HepG2 (cell line): ENCODE measurements around the gene PRRT1. TPM values are rescaled to one million over a fixed set of nuclear protein-coding genes. Genes with fewer than 3 reads are reported as not detected.
A peak's percentile ranks its signal among the peaks of the same experiment; 100 is the strongest.

Source experiments
- AGO2 ChIP-seq: fragments of 200-400 bp; formaldehyde crosslinking; optimal IDR thresholded peaks from 2 replicates; pipeline ENCODE3; 2017; ENCODE audit warnings: mild to moderate bottlenecking, low read depth, low read length, moderate library complexity
- ATF1 ChIP-seq: IDR thresholded peaks from 2 replicates; pipeline ENCODE4 v1.6.1; 2016; ENCODE audit warnings: mild to moderate bottlenecking, control low read depth
- CHCHD3 ChIP-seq: sonication (generic); formaldehyde crosslinking; IDR thresholded peaks from 2 replicates; pipeline ENCODE4 v1.8.0; 2022; ENCODE audit warnings: mild to moderate bottlenecking, missing genetic modification reagents, moderate library complexity
- NR1H2 ChIP-seq: sonication (generic); formaldehyde crosslinking; IDR thresholded peaks from 2 replicates; pipeline ENCODE4 v1.8.1; 2022; ENCODE audit warnings: low read depth, missing genetic modification reagents, borderline replicate concordance
- NR2F6 ChIP-seq, 2 experiments: IDR thresholded peaks; 2 replicates each; pipeline ENCODE4 v1.6.1; 2016; ENCODE audit warnings: antibody characterized with exemption in 1 of 2, mild to moderate bottlenecking in 1 of 2
- SIX4 ChIP-seq: sonication (generic); formaldehyde crosslinking; IDR thresholded peaks from 2 replicates; pipeline ENCODE4 v1.4.0; 2020; ENCODE audit warnings: missing genetic modification reagents
- SMAD9 ChIP-seq: sonication (generic); formaldehyde crosslinking; IDR thresholded peaks from 2 replicates; pipeline ENCODE4 v1.5.1; 2020; ENCODE audit warnings: mild to moderate bottlenecking, missing genetic modification reagents
- SMC3 ChIP-seq: IDR thresholded peaks from 2 replicates; pipeline ENCODE4 v1.6.1; 2011; ENCODE audit warnings: low read length, improper control_type of control experiment
- STAG1 ChIP-seq: sonication (generic); formaldehyde crosslinking; IDR thresholded peaks from 2 replicates; pipeline ENCODE4 v1.4.0; 2020; ENCODE audit warnings: missing genetic modification reagents
- TAF1 ChIP-seq: sonication (generic); formaldehyde crosslinking; IDR thresholded peaks from 2 replicates; pipeline ENCODE4 v1.4.0; 2020; ENCODE audit warnings: missing genetic modification reagents
- ZBTB1 ChIP-seq: sonication (generic); formaldehyde crosslinking; IDR thresholded peaks from 2 replicates; pipeline ENCODE4 v1.4.0; 2020; ENCODE audit warnings: missing genetic modification reagents, borderline replicate concordance
- ZKSCAN5 ChIP-seq: sonication (generic); formaldehyde crosslinking; IDR thresholded peaks from 2 replicates; pipeline ENCODE4 v1.5.1; 2020; ENCODE audit warnings: mild to moderate bottlenecking, missing genetic modification reagents
- ZNF292 ChIP-seq: sonication (generic); formaldehyde crosslinking; IDR thresholded peaks from 2 replicates; pipeline ENCODE4 v1.8.1; 2022; ENCODE audit warnings: mild to moderate bottlenecking, low read depth, missing genetic modification reagents, borderline replicate concordance
- ZNF350 ChIP-seq: sonication (generic); formaldehyde crosslinking; IDR thresholded peaks from 2 replicates; pipeline ENCODE4 v1.4.0; 2020; ENCODE audit warnings: mild to moderate bottlenecking, low read depth, missing genetic modification reagents, borderline replicate concordance
- ZNF550 ChIP-seq: sonication (generic); formaldehyde crosslinking; IDR thresholded peaks from 2 replicates; pipeline ENCODE4 v1.4.0; 2020; ENCODE audit warnings: mild to moderate bottlenecking, missing genetic modification reagents, borderline replicate concordance
- ZNF878 ChIP-seq: sonication (generic); formaldehyde crosslinking; IDR thresholded peaks from 2 replicates; pipeline ENCODE4 v1.8.1; 2023; ENCODE audit warnings: mild to moderate bottlenecking, missing genetic modification reagents, moderate library complexity
- ZNF883 ChIP-seq: sonication (generic); formaldehyde crosslinking; IDR thresholded peaks from 2 replicates; pipeline ENCODE4 v1.5.1; 2020; ENCODE audit warnings: mild to moderate bottlenecking, missing genetic modification reagents; ENCODE audit errors: not compliant biosample characterization
- polyA plus RNA-seq, 8 experiments: library from polyadenylated mRNA; depleted of rRNA in 3 of 8; stranded (reverse) in 7 of 8; unstranded in 1 of 8; fragments of >200 nt; fragmentation: Illumina TruSeq in 4 of 8; extraction: Trizol in 4 of 8; gene quantifications; 2 replicates each; pipeline versions ENCODE4 v1.2.1 to v1.2.3, GENCODE V29; 2011 to 2016; ENCODE audit warnings: low read depth in 4 of 8, missing spikeins in 1 of 8, mixed read lengths in 1 of 8; ENCODE audit not compliant: insufficient read depth in 1 of 8
- total RNA-seq, 5 experiments: library from RNA; depleted of rRNA; stranded (reverse); fragments of >200 nt; fragmentation: Illumina TruSeq; extraction: Trizol; gene quantifications; 2 replicates each; pipeline ENCODE4 v1.2.3, GENCODE V29; 2016; ENCODE audit warnings: low read depth in 1 of 5
- TF ChIP-seq, protein P1 (sequence below): sonication (generic); formaldehyde crosslinking; IDR thresholded peaks from 2 replicates; pipeline ENCODE4 v1.4.0; 2020; ENCODE audit warnings: mild to moderate bottlenecking, low read depth, missing genetic modification reagents
- TF ChIP-seq, protein P2 (sequence below): sonication (generic); formaldehyde crosslinking; IDR thresholded peaks from 2 replicates; pipeline ENCODE4 v1.8.0; 2022; ENCODE audit warnings: missing genetic modification reagents, mild to moderate bottlenecking, moderate library complexity, borderline replicate concordance
- TF ChIP-seq, protein P3 (sequence below): sonication (generic); formaldehyde crosslinking; IDR thresholded peaks from 2 replicates; pipeline ENCODE4 v1.8.0; 2022; ENCODE audit warnings: missing genetic modification reagents, mild to moderate bottlenecking, inconsistent platforms, borderline replicate concordance
- TF ChIP-seq, protein P4 (sequence below): sonication (generic); formaldehyde crosslinking; conservative IDR thresholded peaks from 2 replicates; pipeline ENCODE4 v1.8.0; 2022; ENCODE audit warnings: mild to moderate bottlenecking, moderate library complexity, missing genetic modification reagents
- TF ChIP-seq, protein P5 (sequence below): sonication (generic); formaldehyde crosslinking; IDR thresholded peaks from 2 replicates; pipeline ENCODE4 v1.4.0; 2020; ENCODE audit warnings: mild to moderate bottlenecking, missing genetic modification reagents

PRRT1 gene
- total and polyA plus RNA-seq, 2 of the 13 experiments (the other 11 are each of a cell fraction or from before 2014, with no cell fraction given) = 0.64 to 1.4 TPM

DNA sequence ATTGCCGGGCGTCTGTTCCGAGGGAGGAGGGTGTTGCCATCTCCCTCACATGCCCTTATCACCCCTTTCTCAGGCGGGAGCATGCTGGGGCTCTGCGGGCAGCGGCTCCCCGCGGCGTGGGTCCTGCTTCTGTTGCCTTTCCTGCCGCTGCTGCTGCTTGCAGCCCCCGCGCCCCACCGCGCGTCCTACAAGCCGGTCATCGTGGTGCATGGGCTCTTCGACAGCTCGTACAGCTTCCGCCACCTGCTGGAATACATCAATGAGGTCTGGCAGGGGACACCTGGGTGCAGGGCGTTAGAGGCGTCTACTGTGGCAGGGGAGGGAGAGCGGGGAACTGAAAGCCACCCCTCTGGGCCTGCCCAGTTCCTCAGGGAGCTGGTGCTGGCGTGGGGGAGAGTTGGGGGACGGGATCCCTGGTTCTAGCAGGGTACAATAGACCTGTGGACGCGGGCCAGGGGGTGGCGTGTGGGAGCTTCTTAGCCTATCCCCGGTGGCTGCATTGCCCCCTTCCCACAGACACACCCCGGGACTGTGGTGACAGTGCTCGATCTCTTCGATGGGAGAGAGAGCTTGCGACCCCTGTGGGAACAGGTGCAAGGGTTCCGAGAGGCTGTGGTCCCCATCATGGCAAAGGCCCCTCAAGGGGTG lies 2.9 kb upstream of the PRRT1 start (continued):
- 0 out of 2 replicates have a peak, but pooled peaks have one; percentile 6 for TF ChIP-seq SMAD9 (CRISPR knock-in tag)
- peak; percentile 94 for TF ChIP-seq STAG1 (CRISPR knock-in tag)
- no peak for TF ChIP-seq ATF1 (CRISPR knock-in tag)
- TF ChIP-seq NR2F6 (IDR thresholded peaks at IDR 0.05) = no peak
- TF ChIP-seq NR2F6 (CRISPR knock-in tag; IDR thresholded peaks at IDR 0.05) = peak; percentile 46; the same call in 1 of the 2 replicates
- no peak for TF ChIP-seq SIX4 (CRISPR knock-in tag)
- no peak for TF ChIP-seq ZNF878 (CRISPR knock-in tag)
- TF ChIP-seq, protein P1, sequence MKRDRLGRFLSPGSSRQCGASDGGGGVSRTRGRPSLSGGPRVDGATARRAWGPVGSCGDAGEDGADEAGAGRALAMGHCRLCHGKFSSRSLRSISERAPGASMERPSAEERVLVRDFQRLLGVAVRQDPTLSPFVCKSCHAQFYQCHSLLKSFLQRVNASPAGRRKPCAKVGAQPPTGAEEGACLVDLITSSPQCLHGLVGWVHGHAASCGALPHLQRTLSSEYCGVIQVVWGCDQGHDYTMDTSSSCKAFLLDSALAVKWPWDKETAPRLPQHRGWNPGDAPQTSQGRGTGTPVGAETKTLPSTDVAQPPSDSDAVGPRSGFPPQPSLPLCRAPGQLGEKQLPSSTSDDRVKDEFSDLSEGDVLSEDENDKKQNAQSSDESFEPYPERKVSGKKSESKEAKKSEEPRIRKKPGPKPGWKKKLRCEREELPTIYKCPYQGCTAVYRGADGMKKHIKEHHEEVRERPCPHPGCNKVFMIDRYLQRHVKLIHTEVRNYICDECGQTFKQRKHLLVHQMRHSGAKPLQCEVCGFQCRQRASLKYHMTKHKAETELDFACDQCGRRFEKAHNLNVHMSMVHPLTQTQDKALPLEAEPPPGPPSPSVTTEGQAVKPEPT (CRISPR knock-in tag) = no peak
- 0 out of 2 replicates have a peak, but pooled peaks have one; percentile 15 for TF ChIP-seq ZBTB1 (CRISPR knock-in tag)
- TF ChIP-seq NR1H2 (CRISPR knock-in tag) = no peak
- TF ChIP-seq TAF1 (CRISPR knock-in tag) = no peak
- TF ChIP-seq, protein P2, sequence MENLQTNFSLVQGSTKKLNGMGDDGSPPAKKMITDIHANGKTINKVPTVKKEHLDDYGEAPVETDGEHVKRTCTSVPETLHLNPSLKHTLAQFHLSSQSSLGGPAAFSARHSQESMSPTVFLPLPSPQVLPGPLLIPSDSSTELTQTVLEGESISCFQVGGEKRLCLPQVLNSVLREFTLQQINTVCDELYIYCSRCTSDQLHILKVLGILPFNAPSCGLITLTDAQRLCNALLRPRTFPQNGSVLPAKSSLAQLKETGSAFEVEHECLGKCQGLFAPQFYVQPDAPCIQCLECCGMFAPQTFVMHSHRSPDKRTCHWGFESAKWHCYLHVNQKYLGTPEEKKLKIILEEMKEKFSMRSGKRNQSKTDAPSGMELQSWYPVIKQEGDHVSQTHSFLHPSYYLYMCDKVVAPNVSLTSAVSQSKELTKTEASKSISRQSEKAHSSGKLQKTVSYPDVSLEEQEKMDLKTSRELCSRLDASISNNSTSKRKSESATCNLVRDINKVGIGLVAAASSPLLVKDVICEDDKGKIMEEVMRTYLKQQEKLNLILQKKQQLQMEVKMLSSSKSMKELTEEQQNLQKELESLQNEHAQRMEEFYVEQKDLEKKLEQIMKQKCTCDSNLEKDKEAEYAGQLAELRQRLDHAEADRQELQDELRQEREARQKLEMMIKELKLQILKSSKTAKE (CRISPR knock-in tag) = peak; percentile 57; the same call in 1 of the 2 replicates
- no peak for TF ChIP-seq ZNF883
- TF ChIP-seq ZNF550 (CRISPR knock-in tag) = peak; percentile 27; the same call in 1 of the 2 replicates
- peak; percentile 83; the same call in 1 of the 2 replicates for TF ChIP-seq ZNF292 (CRISPR knock-in tag)
- TF ChIP-seq SMC3 = peak; percentile 84
- TF ChIP-seq ZKSCAN5 (CRISPR knock-in tag) = 0 out of 2 replicates have a peak, but pooled peaks have one; percentile 25
- TF ChIP-seq, protein P3, sequence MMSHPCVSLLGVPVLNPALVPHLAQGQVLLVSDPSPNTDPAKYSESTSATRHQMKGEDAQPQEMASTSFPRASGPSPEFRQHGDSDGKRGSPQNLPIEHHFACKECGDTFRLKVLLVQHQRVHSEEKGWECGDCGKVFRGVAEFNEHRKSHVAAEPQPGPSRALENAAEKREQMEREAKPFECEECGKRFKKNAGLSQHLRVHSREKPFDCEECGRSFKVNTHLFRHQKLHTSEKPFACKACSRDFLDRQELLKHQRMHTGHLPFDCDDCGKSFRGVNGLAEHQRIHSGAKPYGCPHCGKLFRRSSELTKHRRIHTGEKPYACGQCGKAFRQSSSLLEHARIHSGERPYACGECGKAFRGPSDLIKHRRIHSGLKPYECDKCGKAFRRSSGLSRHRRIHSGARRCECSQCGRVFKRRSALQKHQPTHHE = no peak
- peak; percentile 74 for TF ChIP-seq AGO2
- TF ChIP-seq CHCHD3 = no peak
- TF ChIP-seq, protein P4, sequence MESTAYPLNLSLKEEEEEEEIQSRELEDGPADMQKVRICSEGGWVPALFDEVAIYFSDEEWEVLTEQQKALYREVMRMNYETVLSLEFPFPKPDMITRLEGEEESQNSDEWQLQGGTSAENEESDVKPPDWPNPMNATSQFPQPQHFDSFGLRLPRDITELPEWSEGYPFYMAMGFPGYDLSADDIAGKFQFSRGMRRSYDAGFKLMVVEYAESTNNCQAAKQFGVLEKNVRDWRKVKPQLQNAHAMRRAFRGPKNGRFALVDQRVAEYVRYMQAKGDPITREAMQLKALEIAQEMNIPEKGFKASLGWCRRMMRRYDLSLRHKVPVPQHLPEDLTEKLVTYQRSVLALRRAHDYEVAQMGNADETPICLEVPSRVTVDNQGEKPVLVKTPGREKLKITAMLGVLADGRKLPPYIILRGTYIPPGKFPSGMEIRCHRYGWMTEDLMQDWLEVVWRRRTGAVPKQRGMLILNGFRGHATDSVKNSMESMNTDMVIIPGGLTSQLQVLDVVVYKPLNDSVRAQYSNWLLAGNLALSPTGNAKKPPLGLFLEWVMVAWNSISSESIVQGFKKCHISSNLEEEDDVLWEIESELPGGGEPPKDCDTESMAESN (CRISPR knock-in tag) = no peak; the same call in 1 of the 2 replicates
- TF ChIP-seq, protein P5, sequence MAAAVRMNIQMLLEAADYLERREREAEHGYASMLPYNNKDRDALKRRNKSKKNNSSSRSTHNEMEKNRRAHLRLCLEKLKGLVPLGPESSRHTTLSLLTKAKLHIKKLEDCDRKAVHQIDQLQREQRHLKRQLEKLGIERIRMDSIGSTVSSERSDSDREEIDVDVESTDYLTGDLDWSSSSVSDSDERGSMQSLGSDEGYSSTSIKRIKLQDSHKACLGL (CRISPR knock-in tag) = peak; percentile 81; the same call in 1 of the 2 replicates
- TF ChIP-seq ZNF350 (CRISPR knock-in tag) = peak; percentile 71; the same call in 1 of the 2 replicates
